ENCODE data around the gene ACIN1.

Gene ACIN1

GRCh38 chr14:23076785-23077408 lies 18.0 kb downstream of the ACIN1 start:
- DNase-seq (ENCODE audit: insufficient read length, low spot score), result no peak
- no peak for TF ChIP-seq TAF1 (IDR thresholded peaks at IDR 0.05; ENCODE audit: low read depth, low read length)
- no peak for TF ChIP-seq POLR2A (IDR thresholded peaks at IDR 0.05; ENCODE audit: low read depth, low read length)
- TF ChIP-seq SPI1 (IDR thresholded peaks at IDR 0.05; ENCODE audit: low read depth, low read length), result no peak
- TF ChIP-seq POLR2AphosphoS5 (IDR thresholded peaks at IDR 0.05; ENCODE audit: low read depth, low read length), result no peak
- no peak for TF ChIP-seq PAX5 (IDR thresholded peaks at IDR 0.05; ENCODE audit: insufficient read depth, low read length, severe bottlenecking)
- no peak for TF ChIP-seq POU2F2 (IDR thresholded peaks at IDR 0.05; ENCODE audit: low read depth, low read length)
- peak; percentile 56 for FAIRE-seq

DNA sequence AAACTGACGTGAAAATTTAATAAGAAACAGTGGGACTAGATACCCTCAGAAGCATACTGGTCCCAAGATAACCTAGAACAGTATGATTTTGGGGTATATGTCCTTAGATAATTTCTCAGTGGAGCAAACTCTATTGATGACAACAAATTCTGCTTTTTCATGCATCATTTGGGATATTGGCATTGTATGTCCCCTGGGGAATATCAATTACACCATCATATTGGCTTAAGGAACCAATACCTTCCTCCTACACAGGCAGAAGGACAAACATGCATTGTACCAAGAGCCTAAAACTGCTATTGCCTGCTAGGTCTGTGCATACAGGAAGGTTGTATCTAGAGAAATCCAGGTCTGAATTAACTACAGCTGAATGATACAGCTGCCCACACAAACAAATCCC lies 20.0 kb downstream of the ACIN1 start:
- no peak for TF ChIP-seq SPI1 (IDR thresholded peaks at IDR 0.05; ENCODE audit: low read depth, low read length)
- FAIRE-seq (no peak), DNase-seq (ENCODE audit: insufficient read length, low spot score) (no peak)

DNA sequence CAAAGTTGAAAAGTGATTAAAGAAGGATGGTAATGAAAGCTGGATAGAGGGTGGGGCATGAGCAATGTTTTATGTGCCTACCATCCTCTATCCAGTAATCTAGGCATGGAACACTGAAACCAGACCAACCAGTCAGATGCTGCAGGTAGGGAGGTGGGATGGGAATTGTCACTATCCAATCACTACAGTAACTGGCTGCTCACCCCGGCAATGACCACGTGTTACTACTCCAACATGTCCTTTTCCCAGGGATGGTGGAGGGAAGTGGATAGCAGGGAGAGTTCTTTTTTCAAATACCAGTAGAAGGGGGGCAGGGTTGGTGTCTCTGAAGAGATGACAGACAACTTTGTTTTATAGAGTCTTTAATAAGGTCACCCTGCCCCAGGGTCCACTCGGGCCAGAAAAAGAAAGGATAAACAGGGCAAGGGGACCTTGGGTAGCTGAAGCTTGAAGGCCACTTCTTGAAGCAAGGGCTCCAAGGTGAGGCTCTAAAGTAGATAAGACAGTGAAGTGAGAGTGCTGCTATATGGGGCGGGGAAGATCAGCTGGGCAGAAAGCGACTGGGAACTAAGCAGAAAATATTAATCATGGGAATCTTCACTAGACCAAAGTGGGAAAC lies 22.9 kb downstream of the ACIN1 start:
- no peak for TF ChIP-seq POLR2AphosphoS5 (IDR thresholded peaks at IDR 0.05; ENCODE audit: low read depth, low read length)
- TF ChIP-seq POU2F2 (IDR thresholded peaks at IDR 0.05; ENCODE audit: low read depth, low read length), result no peak
- no peak for TF ChIP-seq SPI1 (IDR thresholded peaks at IDR 0.05; ENCODE audit: low read depth, low read length)
- TF ChIP-seq PAX5 (IDR thresholded peaks at IDR 0.05; ENCODE audit: insufficient read depth, low read length, severe bottlenecking), result no peak
- no peak for TF ChIP-seq POLR2A (IDR thresholded peaks at IDR 0.05; ENCODE audit: low read depth, low read length)
- TF ChIP-seq TAF1 (IDR thresholded peaks at IDR 0.05; ENCODE audit: low read depth, low read length), result no peak
- DNase-seq (ENCODE audit: insufficient read length, low spot score) (no peak), FAIRE-seq (no peak)

DNA sequence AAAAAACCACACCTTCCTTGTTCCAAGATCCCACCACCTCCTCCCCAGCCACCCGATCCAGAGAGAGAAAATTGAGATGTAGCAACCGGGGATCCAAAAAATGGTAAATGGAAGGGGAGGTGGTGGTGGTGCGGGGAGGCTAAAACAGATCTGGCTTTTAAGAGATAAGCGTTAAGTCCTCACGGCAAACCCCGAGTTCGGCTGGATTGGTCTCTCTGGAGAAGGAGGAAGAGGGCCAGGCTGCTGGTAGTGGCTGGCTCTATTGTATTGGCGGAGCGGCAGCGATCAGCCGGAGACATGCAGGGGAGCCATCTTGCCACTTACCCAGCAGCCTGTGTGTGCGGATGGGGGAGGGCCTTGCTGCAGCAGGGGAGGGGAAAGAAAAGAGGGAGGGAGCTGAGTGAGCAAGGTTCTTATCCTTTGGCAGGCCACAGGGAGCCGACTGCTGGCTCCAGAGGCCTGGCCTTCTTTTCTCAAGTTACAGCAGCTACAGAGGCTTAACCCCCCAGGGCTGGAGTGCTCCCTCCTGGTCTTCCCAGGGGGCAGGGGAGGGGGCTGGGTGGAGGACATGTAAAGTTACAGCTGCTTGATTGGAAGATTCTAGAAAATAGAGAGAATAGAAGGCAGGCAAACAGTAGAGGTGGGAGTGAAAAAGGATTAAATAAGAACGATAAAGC lies 23.6 kb downstream of the ACIN1 start:
- FAIRE-seq, result peak; percentile 94
- DNase-seq (ENCODE audit: insufficient read length, low spot score), result peak; percentile 73
- TF ChIP-seq POU2F2 (IDR thresholded peaks at IDR 0.05; ENCODE audit: low read depth, low read length) (0 out of 2 replicates have a peak, but pooled peaks have one; percentile 62), POLR2A (IDR thresholded peaks at IDR 0.05; ENCODE audit: low read depth, low read length) (peak; percentile 86), POLR2AphosphoS5 (IDR thresholded peaks at IDR 0.05; ENCODE audit: low read depth, low read length) (peak; percentile 94), PAX5 (IDR thresholded peaks at IDR 0.05; ENCODE audit: insufficient read depth, low read length, severe bottlenecking) (no peak), SPI1 (IDR thresholded peaks at IDR 0.05; ENCODE audit: low read depth, low read length) (no peak), TAF1 (IDR thresholded peaks at IDR 0.05; ENCODE audit: low read depth, low read length) (peak; percentile 96)

DNA sequence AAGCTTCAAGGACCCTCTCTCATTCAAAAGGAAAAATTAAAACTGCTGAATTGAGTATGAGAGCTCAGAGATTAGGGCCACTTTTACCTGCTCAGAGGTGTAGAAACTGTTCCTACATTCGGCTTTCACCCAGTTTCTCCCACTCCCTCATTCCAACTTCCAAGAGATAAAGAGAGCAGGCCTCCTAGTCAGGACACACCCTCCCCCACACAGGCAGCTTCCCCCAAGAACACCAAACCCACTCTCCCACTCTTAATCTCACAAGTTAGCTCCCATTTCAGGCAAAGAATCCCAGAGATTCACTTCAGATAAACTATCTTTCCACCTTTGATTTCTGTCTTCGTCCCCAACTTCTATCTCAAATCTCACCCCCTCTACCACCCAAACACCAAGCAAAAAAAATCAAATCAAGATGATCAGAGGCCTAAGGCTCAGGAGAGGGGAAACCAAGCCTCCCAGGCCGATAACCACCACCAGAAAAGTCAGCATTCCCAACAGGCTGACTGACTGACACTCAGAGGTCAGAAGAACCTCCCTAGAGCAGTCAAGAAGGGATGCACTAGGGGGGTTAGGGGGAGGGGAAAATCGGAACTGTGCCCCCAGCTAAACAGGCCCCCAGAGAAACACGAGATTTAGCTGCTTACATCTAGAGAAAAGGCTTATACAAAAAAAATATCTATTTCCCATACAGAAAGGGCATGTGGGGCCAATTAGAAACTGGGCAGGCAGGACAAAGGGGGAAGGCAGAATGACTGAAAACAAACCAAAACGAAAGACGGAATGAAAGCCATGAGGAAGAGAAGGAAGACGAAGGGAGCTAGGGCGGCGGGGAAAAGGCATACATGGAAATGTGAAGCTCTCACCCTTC lies 24.4 kb downstream of the ACIN1 start:
- FAIRE-seq (no peak), DNase-seq (ENCODE audit: insufficient read length, low spot score) (no peak)
- TF ChIP-seq POLR2AphosphoS5 (IDR thresholded peaks at IDR 0.05; ENCODE audit: low read depth, low read length) (no peak), POU2F2 (IDR thresholded peaks at IDR 0.05; ENCODE audit: low read depth, low read length) (no peak), POLR2A (IDR thresholded peaks at IDR 0.05; ENCODE audit: low read depth, low read length) (no peak), TAF1 (IDR thresholded peaks at IDR 0.05; ENCODE audit: low read depth, low read length) (no peak)

DNA sequence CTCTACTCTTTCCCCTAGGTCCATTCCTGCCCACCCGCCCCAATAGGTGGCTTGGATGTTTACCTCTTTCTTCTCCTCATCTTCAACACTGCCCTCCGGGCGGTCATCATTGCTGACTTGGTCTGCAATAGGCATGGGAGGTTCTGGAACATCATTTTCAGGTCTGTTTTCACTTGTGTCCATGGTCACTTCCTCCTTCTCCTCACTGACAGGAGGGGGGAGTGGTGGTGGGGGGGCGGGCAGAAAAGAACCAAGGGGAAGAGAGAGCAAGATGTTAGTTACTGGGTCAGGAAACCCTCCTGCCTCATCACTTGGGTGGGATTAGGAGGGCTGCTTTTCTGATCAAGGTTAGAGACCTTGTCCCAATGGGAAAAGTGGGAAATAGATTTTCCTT lies 25.5 kb downstream of the ACIN1 start:
- TF ChIP-seq POLR2AphosphoS5 (IDR thresholded peaks at IDR 0.05; ENCODE audit: low read depth, low read length), result no peak
- TF ChIP-seq POU2F2 (IDR thresholded peaks at IDR 0.05; ENCODE audit: low read depth, low read length), result no peak
- TF ChIP-seq TAF1 (IDR thresholded peaks at IDR 0.05; ENCODE audit: low read depth, low read length), result no peak
- TF ChIP-seq PAX5 (IDR thresholded peaks at IDR 0.05; ENCODE audit: insufficient read depth, low read length, severe bottlenecking), result no peak
- TF ChIP-seq POLR2A (IDR thresholded peaks at IDR 0.05; ENCODE audit: low read depth, low read length), result no peak
- no peak for FAIRE-seq

DNA sequence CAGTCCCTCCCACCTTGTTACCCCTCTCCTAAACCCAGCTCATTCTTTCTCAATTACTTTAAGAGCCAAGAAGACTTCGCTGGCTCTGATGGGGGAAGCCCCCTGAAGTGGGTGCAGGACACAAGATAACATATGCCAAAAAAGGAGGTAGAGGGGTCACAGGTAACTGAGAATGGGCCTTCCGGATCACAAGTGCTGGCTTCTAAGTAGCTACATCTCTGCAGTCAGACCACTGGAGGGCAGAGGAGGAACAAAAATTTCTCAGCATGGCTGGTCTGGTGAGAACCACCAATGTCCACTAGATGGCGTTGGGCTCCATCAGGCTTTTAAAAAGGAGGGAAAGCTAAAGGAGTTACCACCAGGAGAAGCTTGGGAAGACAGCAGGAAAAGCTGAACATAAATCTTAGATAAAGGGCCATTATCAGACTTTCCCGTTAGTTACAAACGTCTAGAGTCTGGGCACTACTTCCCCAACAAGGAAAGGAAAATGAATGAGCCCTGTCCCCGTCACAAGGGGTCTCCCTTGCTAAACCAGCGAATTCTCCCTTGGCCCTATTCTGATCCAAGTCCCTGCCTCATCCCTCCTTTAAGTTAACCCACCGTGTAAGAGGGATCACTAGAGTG lies 26.0 kb downstream of the ACIN1 start:
- TF ChIP-seq TAF1 (IDR thresholded peaks at IDR 0.05; ENCODE audit: low read depth, low read length), result no peak
- TF ChIP-seq POLR2A (IDR thresholded peaks at IDR 0.05; ENCODE audit: low read depth, low read length), result no peak
- TF ChIP-seq POLR2AphosphoS5 (IDR thresholded peaks at IDR 0.05; ENCODE audit: low read depth, low read length), result no peak
- no peak for TF ChIP-seq PAX5 (IDR thresholded peaks at IDR 0.05; ENCODE audit: insufficient read depth, low read length, severe bottlenecking)
- TF ChIP-seq SPI1 (IDR thresholded peaks at IDR 0.05; ENCODE audit: low read depth, low read length), result no peak
- TF ChIP-seq POU2F2 (IDR thresholded peaks at IDR 0.05; ENCODE audit: low read depth, low read length), result no peak
- DNase-seq (ENCODE audit: insufficient read length, low spot score) (peak; percentile 84), FAIRE-seq (peak; percentile 77)

More for the DNA sequence above, 25.5 kb downstream of the ACIN1 start:
- no peak for DNase-seq (ENCODE audit: insufficient read length, low spot score)

GRCh38 chr14:23067847-23068788 lies 26.8 kb downstream of the ACIN1 start:
- DNase-seq (ENCODE audit: insufficient read length, low spot score) (no peak), FAIRE-seq (no peak)
- TF ChIP-seq POLR2A (IDR thresholded peaks at IDR 0.05; ENCODE audit: low read depth, low read length), result no peak
- TF ChIP-seq POLR2AphosphoS5 (IDR thresholded peaks at IDR 0.05; ENCODE audit: low read depth, low read length), result no peak
- no peak for TF ChIP-seq PAX5 (IDR thresholded peaks at IDR 0.05; ENCODE audit: insufficient read depth, low read length, severe bottlenecking)
- TF ChIP-seq TAF1 (IDR thresholded peaks at IDR 0.05; ENCODE audit: low read depth, low read length), result no peak
- no peak for TF ChIP-seq POU2F2 (IDR thresholded peaks at IDR 0.05; ENCODE audit: low read depth, low read length)
- no peak for TF ChIP-seq SPI1 (IDR thresholded peaks at IDR 0.05; ENCODE audit: low read depth, low read length)

Data from GM12891 (cell line).